Raji (cell line): ENCODE measurements around the gene AP2S1.

Experiments used
- POLR2A ChIP-seq: IDR thresholded peaks from 2 replicates; pipeline ENCODE4 v1.6.1; 2011; ENCODE audit warnings: low read depth, low read length, control low read depth; ENCODE audit not compliant: insufficient read depth

The AP2S1 gene

DNA sequence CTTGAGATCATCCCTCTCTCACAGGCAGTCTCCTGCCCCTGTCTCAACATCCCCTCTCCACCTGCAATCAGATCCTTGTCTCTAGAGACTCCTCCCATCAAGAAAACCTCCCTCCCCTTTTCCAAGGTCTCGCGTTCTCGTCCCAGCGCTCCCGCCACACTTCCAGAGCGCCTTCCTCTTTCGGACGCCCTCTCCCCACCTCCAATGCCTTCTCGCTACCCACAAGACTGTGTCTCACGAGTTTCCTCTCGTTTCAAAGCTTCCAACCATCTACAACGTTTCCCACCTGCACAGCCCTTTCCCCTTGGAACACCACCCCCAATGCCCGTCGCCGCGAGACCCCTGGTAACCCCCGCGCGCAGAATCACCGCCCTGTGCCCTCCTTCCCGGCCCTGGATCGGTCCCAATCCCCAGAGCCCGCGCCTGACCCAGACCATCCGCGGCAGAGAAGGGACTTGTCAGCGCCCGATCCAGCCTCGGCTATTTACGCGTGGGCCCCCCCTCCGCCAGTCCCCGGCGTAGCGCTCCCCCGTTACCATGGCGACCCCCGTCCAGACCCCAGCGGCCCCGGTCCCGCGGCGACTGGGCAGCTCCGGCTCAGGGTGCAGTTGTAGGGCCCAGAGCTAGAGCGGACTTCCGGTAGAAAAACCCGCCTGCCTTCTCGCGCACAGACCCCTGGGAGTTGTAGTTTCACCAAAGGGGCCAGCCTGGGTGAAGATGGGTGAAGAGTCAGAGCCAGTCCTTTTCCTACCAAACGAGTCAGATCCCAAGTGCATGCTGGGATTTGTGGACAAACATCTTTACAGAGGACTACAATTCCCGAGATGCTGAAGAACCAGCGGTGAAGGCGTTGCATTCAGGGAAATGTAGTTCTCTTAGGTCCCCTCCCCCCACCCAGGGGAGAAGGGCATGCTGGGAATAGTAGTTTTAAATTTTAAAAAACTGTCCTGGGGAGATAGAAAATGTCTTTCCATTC, at the start of gene AP2S1:
AP2S1 (minus strand) TSS at position 619 of the 976 bp plus-strand sequence; CDS start at position 539, 80 bp downstream.
- peak; percentile 66 for TF ChIP-seq POLR2A

DNA sequence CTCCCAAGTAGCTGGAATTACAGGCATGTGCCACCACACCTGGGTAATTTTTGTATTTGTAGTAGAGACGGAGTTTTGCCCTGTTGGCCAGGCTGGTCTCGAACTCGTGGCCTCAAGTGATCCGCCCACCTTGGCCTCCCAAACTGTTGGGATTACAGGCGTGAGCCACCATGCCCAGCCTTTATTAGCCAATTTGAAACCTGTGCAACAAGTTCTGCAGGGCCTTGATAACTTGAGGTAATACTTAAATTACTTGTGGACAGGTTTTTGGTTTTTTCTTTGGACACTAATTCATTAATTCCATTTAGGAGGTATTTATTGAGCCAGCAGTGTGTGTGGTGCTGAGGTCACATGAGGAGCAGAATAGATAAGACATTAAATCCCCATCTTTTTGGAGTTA, 49.7 kb upstream of the AP2S1 start:
- TF ChIP-seq POLR2A = no peak

- no peak for TF ChIP-seq POLR2A
Measured at GRCh38 chr19:46898731-46899130, 48.1 kb upstream of the AP2S1 start.

DNA sequence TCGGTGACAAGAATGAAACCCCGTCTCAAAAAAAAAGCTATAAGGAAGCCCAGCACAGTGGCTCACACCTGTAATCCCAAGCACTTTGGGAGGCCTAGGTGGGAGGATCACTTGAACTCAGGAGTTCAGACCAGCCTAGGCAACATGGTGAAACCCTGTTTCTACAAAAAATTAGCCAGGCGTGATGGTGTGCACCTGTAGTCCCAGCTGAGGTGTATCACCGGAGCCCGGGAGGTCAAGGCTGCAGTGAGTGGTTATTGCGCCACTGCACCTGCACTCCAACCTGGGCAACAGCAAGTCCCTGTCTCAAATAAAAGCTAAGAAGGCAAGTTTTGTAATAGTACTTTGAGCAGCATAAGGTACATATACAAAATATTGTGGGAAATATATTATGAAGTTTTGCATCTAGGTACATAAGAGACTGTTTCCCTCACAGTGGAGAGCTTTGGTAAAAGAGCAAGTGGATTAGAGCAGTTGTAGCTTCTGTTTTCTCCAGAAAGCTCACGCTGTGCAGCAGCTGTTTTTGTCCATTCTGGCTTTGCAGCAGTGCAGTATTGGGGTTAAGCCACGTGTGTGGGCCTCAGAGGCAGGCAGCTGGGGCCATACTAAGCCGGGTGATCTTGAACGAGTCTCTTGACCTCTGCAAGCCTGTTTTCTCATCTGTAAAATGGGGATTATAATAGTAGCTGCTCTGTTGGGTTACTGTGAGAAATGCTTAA, 45.6 kb upstream of the AP2S1 start:
- no peak for TF ChIP-seq POLR2A

DNA sequence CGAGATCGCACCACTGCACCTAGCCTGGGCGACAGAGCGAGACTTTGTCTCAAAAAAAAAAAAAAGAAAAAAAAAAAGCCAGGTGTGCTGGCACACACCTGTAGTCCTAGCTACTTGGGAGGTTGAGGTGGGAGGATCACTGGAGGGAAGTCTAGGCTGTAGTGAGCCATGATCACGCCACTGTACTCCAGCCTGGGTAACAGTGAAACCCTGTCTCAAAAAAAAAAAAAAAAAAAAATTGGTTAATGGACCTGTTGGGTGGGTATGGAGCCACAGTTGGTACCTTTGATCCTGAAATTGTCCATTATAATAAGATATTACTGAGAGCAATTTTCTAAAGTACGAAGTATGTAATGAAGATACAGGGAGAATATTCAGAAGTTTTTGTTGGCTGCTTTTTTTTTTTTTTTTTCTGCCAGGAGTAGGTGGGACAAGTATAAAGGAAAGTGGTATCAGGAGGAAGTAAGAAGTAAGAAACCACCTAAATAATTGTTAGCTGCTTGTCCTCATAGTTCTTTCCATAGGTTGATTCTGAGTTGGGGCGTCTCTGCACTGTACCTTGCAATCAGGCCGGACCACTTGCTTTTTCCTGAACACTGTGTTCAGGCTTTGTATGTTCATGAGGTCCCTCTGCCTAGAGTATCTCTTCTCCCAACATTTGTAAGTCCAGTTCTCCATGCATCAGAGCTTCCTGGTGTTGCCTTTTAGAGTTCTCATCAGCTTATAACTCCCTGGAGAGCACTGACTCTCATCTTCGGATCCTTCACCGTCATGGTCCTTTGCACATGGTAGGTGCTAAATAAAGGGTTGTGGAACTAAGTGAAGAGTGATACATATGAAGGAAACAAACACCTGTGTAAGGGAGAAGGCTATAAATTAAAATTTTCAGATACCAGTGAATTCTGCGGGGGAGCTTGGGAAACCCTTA, 41.9 kb upstream of the AP2S1 start:
- TF ChIP-seq POLR2A = no peak

GRCh38 chr19:46890423-46891170, 40.0 kb upstream of the AP2S1 start:
- TF ChIP-seq POLR2A = no peak

- no peak for TF ChIP-seq POLR2A
Measured at GRCh38 chr19:46887240-46887782, 36.7 kb upstream of the AP2S1 start.

- TF ChIP-seq POLR2A = no peak
Measured at GRCh38 chr19:46886546-46887239, 36.0 kb upstream of the AP2S1 start.

GRCh38 chr19:46885411-46885810, 34.8 kb upstream of the AP2S1 start:
- TF ChIP-seq POLR2A = no peak

GRCh38 chr19:46882034-46882433, 31.4 kb upstream of the AP2S1 start:
- TF ChIP-seq POLR2A = no peak

- no peak for TF ChIP-seq POLR2A
Measured at GRCh38 chr19:46881092-46881491, 30.4 kb upstream of the AP2S1 start.

DNA sequence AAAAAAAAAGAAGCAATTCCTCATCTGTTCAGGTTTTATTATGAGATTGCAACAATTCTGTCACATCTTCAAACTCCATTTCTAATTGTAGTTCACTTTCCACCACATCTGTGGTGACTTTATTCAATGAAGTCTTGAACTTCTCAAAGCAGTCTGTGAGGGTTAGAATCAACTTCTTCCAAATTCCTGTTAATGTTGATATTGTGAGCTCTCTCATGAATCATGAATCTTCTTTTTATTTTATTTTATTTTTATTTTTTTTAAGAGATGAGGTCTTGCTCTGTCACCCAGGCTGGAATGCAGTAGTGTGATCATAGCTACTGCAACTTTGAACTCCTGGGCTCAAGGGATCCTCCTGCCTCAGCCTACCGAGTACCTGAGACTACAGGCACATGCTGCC, 29.8 kb upstream of the AP2S1 start:
- no peak for TF ChIP-seq POLR2A

DNA sequence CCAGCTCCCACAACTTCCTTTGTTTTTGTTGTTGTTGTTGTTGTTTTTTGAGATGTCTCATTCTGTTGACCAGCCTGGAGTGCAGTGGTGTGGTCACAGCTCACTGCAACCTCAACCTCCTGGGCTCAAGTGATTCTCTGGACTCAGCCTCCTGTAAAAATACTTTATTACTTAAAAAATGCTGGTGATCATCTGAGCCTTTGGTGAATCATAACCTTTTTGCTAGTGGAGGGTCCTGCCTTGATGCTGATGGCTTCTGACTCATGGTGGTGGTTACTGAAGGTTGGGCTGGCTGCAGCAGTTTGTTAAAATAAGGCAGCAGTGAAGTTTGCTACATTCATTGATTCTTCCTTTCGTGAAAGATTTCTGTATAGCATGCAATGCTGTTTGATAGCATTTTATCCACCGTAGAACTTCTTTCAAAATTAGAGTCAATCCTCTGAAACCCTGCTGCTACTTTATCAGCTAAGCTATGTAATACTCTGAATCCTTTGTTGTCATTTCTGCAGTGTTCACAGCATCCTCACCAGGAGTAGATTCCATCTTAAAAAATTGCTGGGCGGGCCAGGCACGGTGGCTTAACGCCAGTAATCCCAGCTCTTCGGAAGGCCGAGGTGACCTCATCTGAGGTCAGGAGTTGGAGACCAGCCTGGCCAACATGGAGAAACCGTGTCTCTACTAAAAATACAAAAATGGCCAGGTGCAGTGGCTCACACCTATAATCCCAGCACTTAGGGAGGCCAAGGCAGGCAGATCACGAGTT, 28.1 kb upstream of the AP2S1 start:
- no peak for TF ChIP-seq POLR2A

DNA sequence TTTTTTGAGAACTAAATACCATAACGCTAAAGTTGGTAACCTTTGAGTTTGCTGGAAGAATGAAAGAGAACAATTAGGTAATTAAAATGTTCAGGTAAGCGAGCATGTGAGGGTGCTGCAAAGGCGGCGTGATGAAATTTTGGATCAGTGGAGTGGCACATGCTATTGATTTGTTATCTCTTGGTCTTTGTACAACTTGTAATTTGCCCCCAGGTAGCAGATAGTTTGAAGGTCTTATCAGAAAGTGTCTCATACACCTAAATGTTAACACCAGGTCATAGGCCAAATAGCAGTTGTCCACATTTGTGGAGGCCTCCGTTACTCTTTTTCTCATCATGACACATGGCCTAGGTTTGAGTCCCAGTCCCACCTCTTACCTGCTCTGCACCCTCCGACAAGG, 25.0 kb upstream of the AP2S1 start:
- no peak for TF ChIP-seq POLR2A
